GM19193 (cell line): ENCODE data around the gene STPG3.

ENCODE experiments used
- POLR2A ChIP-seq: IDR thresholded peaks from 4 replicates; pipeline ENCODE4 v1.6.1; 2011; ENCODE audit not compliant: insufficient read depth, insufficient read length; ENCODE audit errors: extremely low read depth

The STPG3 gene

DNA sequence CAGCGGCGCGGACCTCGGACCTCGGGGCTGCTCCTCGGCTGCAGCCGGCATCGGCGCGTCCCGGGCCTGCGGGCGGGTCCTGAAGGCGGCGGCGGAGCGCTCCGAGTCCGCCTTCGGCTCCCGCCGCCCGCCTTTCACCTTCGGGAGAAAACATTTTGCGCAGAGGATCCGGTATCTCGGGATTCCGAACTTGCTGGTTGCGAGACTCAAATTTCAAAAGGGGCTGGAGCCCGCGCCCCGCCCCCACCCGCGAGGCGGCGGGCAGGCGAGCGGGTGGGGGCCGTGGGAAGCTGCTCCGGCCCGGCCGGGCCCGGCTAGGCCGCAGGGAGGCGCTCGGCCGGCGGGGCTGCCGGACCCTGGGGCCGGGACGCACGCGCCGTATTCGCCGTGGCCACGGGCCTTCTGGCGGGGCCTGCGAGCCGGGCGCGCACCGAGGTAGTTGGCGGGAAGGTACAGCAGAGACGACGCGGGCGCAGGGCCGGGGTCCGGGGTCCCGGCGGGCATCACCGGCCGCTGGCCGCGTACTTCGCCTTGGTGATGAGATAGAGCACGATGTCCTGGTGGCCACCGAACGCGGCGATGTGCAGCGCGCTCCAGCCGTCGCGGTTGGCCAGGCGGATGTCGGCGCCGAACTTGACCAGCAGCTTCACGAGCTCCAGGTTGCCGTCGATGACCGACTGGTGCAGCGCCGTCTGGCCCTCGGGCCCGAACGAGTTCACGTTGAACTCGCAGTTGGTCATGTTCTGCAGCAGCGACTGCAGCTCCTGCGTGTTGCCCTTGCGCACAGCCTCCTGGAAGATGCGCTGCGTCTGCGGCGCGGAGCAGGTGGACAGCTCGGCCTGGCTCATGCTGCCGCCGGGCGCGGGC is 50.2 kb downstream of the STPG3 start:
- no peak for TF ChIP-seq POLR2A

DNA sequence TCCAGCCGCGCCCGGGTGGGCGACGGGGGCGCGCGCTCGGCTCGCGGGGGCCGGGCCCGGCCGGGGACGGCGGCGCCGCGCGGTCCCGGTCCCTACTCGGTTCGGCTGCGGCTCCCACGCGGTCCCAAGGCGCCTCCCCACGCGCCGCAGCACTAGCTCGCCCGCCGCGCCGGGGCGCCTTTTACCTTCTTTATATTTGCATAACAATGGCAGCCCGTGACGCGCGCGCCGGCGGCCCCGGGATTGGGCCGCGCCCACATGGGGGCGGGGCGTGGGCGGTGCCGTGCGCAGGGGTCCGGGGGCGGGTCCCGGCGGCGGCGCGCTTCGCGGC is 51.0 kb downstream of the STPG3 start, which contains the start of gene NRARP:
Gene NRARP, minus strand, starts transcription at position 154 of the 331 bp plus-strand sequence. CDS start 343 bp downstream, outside the sequence.
- peak; percentile 86 for TF ChIP-seq POLR2A

DNA sequence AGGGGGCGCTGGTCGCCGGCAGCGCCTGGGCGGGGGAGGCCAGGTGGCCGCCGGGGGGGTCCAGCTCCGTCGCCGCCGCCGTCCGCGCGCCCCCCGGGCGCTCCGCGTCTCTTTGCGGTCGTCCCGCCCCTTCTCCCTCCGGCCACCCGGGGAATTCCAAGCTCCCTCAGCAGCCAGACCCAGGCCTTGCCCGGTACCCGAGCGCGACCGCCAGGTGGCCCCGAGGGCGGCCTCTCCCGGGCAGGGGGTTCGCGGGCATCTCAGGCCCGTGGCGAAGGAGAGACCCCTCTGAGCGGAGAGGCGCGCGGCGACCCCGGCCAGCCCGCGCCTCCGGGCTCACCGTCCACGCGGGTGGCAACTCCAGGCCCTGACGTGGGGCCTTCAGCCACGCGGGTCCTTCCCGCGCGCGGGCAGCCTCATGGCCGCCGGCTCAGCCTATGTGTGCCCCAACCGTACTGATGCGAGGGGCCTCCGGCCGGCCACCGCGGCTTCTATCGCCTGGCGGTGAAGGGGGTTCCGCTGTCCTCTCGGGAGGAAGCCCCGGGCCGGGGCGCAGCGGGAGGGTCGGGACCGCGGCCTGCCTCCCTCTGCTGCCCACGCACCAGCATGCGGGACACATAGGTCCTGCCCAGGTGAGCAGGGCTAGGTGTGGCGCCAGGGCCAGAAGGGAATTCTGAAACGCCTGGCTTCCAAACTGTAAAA is 51.5 kb downstream of the STPG3 start:
- TF ChIP-seq POLR2A, result no peak
